ENCODE data around the gene HAGHL.

- TF ChIP-seq CTCF (IDR thresholded peaks at IDR 0.05; ENCODE audit: borderline replicate concordance, extremely low read depth, low read length, poor library complexity, severe bottlenecking) (no peak), EZH2 (IDR thresholded peaks at IDR 0.05; ENCODE audit: borderline replicate concordance, low read depth, low read length, severe bottlenecking) (no peak)
These were observed 15.2 kb downstream of the HAGHL start for GRCh38 chr16:741986-742629.
